Activated CD4-positive, alpha-beta T cell treated with anti-CD3 and anti-CD28 coated beads for 36 hours (primary cell): ENCODE results near the gene TSPEAR. TPM values are rescaled to one million over a fixed set of nuclear protein-coding genes. Genes with fewer than 3 reads are reported as not detected.

Experiments
- ATAC-seq: fragments of 200-7000 bp; cut with Tn5 transposase; one replicate; pipeline ENCODE4 v1.10.0; 2021; ENCODE audit warnings: mild to moderate bottlenecking, moderate library complexity
- CTCF ChIA-PET: fragments of 350-600 bp; sonication (Branson Sonifier 250); formaldehyde crosslinking; loops from one replicate; lab custom pipeline; 2021; ENCODE audit warnings: antibody characterized with exemption; lab: Charles Lee
- POLR2A ChIA-PET: fragments of 350-600 bp; sonication (Branson Sonifier 250); formaldehyde crosslinking; loops from one replicate; lab custom pipeline; 2021; ENCODE audit warnings: antibody characterized with exemption, inconsistent platforms; lab: Charles Lee
- DNase-seq: peaks from one replicate; pipeline ENCODE4 v3.0.0-alpha.2; 2020
- H3K27ac Mint-ChIP-seq: one replicate; pipeline ENCODE4 v1.8.0; 2021; ENCODE audit warnings: mixed read lengths
- H3K27me3 Mint-ChIP-seq: one replicate; pipeline ENCODE4 v1.8.0; 2021; ENCODE audit warnings: mixed read lengths
- H3K36me3 Mint-ChIP-seq: one replicate; pipeline ENCODE4 v1.8.0; 2021; ENCODE audit warnings: low read depth, mixed read lengths
- H3K4me1 Mint-ChIP-seq: one replicate; pipeline ENCODE4 v1.8.0; 2021; ENCODE audit warnings: mixed read lengths
- H3K4me3 Mint-ChIP-seq: one replicate; pipeline ENCODE4 v1.8.0; 2021; ENCODE audit warnings: mild to moderate bottlenecking, moderate library complexity, mixed read lengths
- H3K9me3 Mint-ChIP-seq: one replicate; pipeline ENCODE4 v1.8.0; 2021; ENCODE audit warnings: low read depth, mixed read lengths
- intact Hi-C, 2 experiments: fragments of 100-400 bp; cut with DNase I in 1 of 2; cut with micrococcal nuclease in 1 of 2; formaldehyde crosslinking; loops; one replicate each; pipeline versions ENCODE4 v1.14.2 to v1.15.1; 2022 to 2024; cut with DNase I, micrococcal nuclease
- total RNA-seq, 2 experiments: library from RNA; stranded (reverse); gene quantifications; one replicate each; pipeline ENCODE4 v1.2.3, GENCODE V29; 2021

TSPEAR gene
- total RNA-seq, 2 experiments from 2014 or later: not detected

DNA sequence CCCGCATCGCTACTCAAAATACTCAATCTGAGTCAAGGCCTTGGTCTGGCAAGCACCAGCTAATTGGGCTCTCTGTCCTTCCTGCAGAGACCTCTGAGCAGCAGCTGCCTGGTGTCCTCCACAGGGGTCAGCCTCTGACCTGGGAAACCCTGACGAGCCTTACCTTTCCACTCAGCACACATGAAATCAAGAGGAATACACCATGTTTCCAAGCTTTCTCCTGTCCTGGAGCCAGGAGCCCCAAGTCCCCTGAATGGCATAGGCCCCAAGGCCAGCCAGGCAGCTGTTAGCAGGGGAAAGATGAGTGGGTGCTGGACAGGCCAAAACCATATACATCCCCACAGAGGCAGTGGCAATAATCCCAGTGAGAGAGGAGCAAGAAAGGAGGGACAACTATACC lies 27.2 kb upstream of the TSPEAR start:
- Mint-ChIP-seq H3K36me3 (no peaks in the 10 kb centered on the region), H3K4me1 (no peaks in the 10 kb centered on the region), H3K27me3 (no peaks in the 10 kb centered on the region), H3K4me3 (no peak overlapping the region), H3K9me3 (no peaks in the 10 kb centered on the region), H3K27ac (no peak overlapping the region)
- no peak for DNase-seq
- ChIA-PET CTCF (no interaction called here), POLR2A (no interaction called here)
- no peak for ATAC-seq
- intact Hi-C loops: no loop called here

DNA sequence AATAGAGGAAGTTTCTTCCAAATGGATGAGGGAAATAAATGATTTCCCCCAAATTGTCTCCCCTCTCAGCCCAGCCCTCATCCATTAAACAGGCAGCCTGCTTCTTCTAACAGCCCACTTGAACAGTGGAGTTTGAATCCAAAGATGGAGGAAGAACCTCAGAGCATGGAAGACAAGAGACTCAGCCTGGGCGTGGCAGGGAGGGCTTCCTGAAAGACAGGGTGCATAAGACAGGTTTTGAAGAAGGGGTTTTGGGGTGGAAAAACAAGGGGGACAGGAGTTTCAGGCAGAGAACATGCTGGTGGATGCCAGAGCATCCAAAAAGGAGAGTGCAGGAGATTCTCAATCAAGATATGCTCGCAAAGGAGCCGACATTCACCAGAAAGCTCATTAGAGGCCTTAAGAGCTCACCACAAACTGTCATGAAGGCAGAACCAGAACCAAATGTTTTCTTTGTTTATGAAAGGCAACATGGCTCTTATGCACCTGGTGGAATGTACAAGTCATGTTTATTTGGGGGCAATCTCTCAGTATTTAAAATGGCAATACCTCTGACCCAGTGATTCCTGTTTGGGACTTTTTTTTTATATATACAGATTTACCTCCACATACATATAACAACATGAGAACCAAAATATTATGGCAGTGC lies 26.5 kb upstream of the TSPEAR start:
- CTCF ChIA-PET: no interaction called here

DNA sequence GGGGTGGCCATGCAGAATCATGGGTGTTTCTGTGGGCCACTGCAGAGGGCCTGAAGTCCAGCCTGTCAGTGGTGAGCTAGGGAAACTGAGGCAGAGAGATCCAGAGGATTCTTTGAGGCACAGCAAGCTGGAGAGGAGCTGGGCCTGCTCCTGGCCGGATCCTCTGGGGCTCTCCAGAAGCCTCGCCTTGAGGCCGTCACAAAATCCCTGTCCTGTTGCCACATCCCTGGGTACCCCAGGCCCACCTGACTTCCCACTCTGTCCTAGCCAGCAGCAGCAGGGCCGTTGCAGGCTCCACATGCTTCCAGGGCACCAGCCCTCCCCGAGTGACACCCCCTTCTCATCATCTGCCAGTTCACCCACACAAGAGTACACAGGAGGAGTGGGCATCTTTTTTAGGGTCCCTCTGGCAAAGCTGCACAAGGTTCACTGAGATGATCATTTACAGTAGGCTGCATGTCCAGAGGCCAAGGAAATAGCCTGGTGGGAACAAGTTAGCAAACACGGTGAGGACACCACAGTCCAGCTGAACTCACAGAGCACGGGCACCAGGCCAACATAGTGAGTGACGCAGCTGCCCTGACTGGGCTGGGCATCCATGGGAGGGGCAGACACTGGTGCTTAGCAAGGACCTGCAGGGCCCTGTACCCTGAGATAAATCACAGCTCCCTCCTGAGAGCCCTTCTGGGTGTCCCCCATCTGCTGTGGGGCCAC lies 25.1 kb upstream of the TSPEAR start:
- Mint-ChIP-seq H3K27me3 (no peaks in the 10 kb centered on the region), H3K36me3 (no peaks in the 10 kb centered on the region), H3K4me1 (no peaks in the 10 kb centered on the region), H3K4me3 (no peak overlapping the region), H3K27ac (no peak overlapping the region), H3K9me3 (no peaks in the 10 kb centered on the region)
- POLR2A ChIA-PET: no interaction called here
- ATAC-seq (no peak), DNase-seq (no peak)
- CTCF ChIA-PET: no interaction called here
- intact Hi-C loops: no loop called here

More for the DNA sequence above, 26.5 kb upstream of the TSPEAR start:
- POLR2A ChIA-PET: no interaction called here
- ATAC-seq (no peak), DNase-seq (no peak)
- no peaks in the 10 kb centered on the region for H3K4me1 Mint-ChIP-seq
- no peaks in the 10 kb centered on the region for H3K27me3 Mint-ChIP-seq
- H3K4me3 Mint-ChIP-seq: no peak overlapping the region
- intact Hi-C loops: no loop called here
- H3K27ac Mint-ChIP-seq: no peak overlapping the region
- H3K9me3 Mint-ChIP-seq: no peaks in the 10 kb centered on the region
- H3K36me3 Mint-ChIP-seq: no peaks in the 10 kb centered on the region

DNA sequence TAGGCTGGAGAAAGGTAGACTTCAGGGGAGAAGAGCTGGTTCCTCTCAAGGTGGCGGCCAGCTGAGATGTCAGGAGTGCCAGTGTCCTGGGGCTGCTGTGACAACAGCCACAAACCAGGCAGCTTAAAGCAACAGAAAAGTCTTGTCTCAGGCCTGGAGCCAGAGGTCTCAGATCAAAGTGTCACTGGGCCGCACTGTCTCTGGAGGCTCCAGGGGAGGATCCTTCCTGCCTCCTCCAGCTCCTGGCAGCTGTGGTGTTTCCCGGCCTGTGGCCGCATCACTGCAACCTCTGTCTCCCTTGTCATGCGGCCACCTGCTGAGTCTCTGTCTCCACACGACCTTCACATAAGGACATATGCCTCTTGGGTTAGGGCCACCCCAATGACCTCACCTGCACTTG lies 24.4 kb upstream of the TSPEAR start:
- H3K36me3 Mint-ChIP-seq: no peaks in the 10 kb centered on the region
- no peak for DNase-seq
- CTCF ChIA-PET: no interaction called here
- H3K4me1 Mint-ChIP-seq: no peaks in the 10 kb centered on the region
- H3K9me3 Mint-ChIP-seq: no peaks in the 10 kb centered on the region
- ATAC-seq: no peak
- POLR2A ChIA-PET: no interaction called here
- no peak overlapping the region for H3K4me3 Mint-ChIP-seq
- intact Hi-C loops: no loop called here
- no peaks in the 10 kb centered on the region for H3K27me3 Mint-ChIP-seq
- H3K27ac Mint-ChIP-seq: no peak overlapping the region

- no peak for DNase-seq
- no peaks in the 10 kb centered on the region for H3K27me3 Mint-ChIP-seq
- ChIA-PET CTCF (no interaction called here), POLR2A (no interaction called here)
- H3K4me1 Mint-ChIP-seq: no peaks in the 10 kb centered on the region
- ATAC-seq: no peak
- no peaks in the 10 kb centered on the region for H3K36me3 Mint-ChIP-seq
- intact Hi-C loops: no loop called here
- H3K4me3 Mint-ChIP-seq: no peak overlapping the region
- no peak overlapping the region for H3K27ac Mint-ChIP-seq
- no peaks in the 10 kb centered on the region for H3K9me3 Mint-ChIP-seq
These were observed 23.5 kb upstream of the TSPEAR start for GRCh38 chr21:44734841-44735240.

GRCh38 chr21:44734026-44734745 lies 22.8 kb upstream of the TSPEAR start:
- no peak overlapping the region for H3K4me3 Mint-ChIP-seq
- no peaks in the 10 kb centered on the region for H3K9me3 Mint-ChIP-seq
- no peak overlapping the region for H3K27ac Mint-ChIP-seq
- H3K27me3 Mint-ChIP-seq: no peaks in the 10 kb centered on the region
- no peak for ATAC-seq
- intact Hi-C loops: no loop called here
- no peak for DNase-seq
- H3K4me1 Mint-ChIP-seq: no peaks in the 10 kb centered on the region
- ChIA-PET CTCF (no interaction called here), POLR2A (no interaction called here)
- no peaks in the 10 kb centered on the region for H3K36me3 Mint-ChIP-seq

DNA sequence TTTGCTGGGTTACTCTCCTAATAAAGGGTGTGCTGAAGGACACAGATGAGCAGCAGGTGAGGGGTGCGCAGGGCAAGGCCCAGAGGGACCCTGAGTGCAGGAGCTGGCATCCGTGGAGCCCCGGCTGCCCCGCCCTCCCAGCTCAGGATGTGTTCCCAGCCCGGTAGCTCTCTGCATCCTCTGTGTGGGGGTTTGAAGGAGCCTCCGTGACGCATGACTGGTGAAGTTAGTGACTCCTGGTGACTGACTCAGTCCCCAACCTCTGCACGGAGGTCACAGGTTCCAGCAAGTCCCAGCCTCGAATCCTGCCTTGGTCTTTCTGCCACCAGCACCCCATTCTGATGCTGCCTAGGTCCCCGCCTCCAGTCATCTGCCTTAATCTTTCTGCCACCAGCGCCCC lies 21.6 kb upstream of the TSPEAR start:
- DNase-seq (no peak), ATAC-seq (no peak)
- Mint-ChIP-seq H3K4me1 (no peaks in the 10 kb centered on the region), H3K9me3 (no peaks in the 10 kb centered on the region), H3K27ac (no peak overlapping the region), H3K4me3 (no peak overlapping the region), H3K27me3 (no peaks in the 10 kb centered on the region), H3K36me3 (no peaks in the 10 kb centered on the region)
- ChIA-PET POLR2A (no interaction called here), CTCF (no interaction called here)
- intact Hi-C loops: no loop called here

DNA sequence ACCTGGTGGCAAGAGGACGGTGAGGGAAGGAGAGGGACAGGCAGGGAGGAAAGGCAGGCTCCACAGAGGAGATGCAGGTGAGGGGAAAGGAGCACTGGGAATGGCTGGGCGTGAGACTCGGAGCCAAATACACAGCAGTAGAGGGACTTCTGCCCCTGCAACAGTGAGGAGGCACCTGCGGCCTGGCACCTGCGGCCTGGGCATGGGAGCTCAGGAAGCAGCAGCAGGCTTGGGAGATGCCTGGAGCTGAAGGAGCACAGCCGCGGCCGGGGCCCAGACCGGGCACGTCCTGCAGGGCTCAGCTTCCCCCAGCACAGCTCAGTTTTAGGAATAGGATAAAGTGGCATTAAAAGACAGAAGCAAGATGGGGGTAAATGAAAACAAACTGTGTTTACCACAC lies 20.9 kb upstream of the TSPEAR start:
- ChIA-PET CTCF (no interaction called here), POLR2A (no interaction called here)
- intact Hi-C loops: no loop called here
- Mint-ChIP-seq H3K27ac (no peak overlapping the region), H3K36me3 (no peaks in the 10 kb centered on the region), H3K4me1 (no peaks in the 10 kb centered on the region), H3K9me3 (no peaks in the 10 kb centered on the region), H3K27me3 (no peaks in the 10 kb centered on the region), H3K4me3 (no peak overlapping the region)
- no peak for DNase-seq
- ATAC-seq: no peak

DNA sequence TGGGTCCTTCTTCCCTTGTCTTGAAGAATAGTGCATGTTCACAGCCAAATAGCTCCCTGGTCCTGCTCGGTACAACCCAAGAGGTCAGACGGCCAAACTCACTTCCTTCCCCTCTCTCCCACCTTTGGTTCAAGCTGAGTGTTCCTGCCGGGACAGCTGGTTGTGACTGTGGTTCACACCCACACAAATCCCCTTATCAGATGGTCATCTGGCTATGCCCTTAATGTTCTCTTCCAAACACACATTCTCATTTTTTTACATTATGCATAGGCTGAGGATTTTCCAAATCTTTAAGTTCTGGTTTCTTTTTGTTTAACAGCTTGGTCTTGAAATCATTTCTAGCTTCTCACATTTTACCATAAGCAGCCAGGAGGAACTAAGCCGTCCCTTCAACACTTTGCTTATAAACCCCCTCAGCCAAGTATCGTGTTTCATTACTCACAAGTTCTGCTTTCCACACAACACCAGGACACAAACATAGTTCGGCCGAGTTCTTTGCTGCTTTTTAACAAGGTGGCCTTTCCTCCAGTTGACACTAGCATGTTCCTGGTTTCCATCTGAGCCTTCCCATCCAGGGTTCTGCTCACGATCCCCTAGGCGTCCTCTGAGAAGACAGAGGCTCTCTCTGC lies 19.7 kb upstream of the TSPEAR start:
- Mint-ChIP-seq H3K9me3 (no peaks in the 10 kb centered on the region), H3K4me3 (no peak overlapping the region), H3K27ac (no peak overlapping the region), H3K4me1 (no peaks in the 10 kb centered on the region), H3K36me3 (no peaks in the 10 kb centered on the region), H3K27me3 (peaks cover 5% of the 10 kb centered on the region)
- intact Hi-C loops: no loop called here
- ChIA-PET CTCF (interaction anchor here (0.7 to 1.0 kb wide), 2 partner anchors 221 to 793 kb away, joined by 3 to 4 read pairs; no protein-coding TSS in a partner anchor), POLR2A (no interaction called here)
- DNase-seq: no peak
- ATAC-seq: no peak

- intact Hi-C loops: no loop called here
- Mint-ChIP-seq H3K4me1 (no peaks in the 10 kb centered on the region), H3K36me3 (no peaks in the 10 kb centered on the region), H3K27ac (no peak overlapping the region), H3K4me3 (no peak overlapping the region), H3K27me3 (peaks cover 10% of the 10 kb centered on the region), H3K9me3 (no peaks in the 10 kb centered on the region)
- CTCF ChIA-PET: no interaction called here
- DNase-seq: no peak
- no peak for ATAC-seq
- POLR2A ChIA-PET: no interaction called here
These were observed 18.6 kb upstream of the TSPEAR start for GRCh38 chr21:44730028-44730395.

- intact Hi-C loops: no loop called here
- H3K9me3 Mint-ChIP-seq: no peaks in the 10 kb centered on the region
- CTCF ChIA-PET: no interaction called here
- no peaks in the 10 kb centered on the region for H3K36me3 Mint-ChIP-seq
- POLR2A ChIA-PET: no interaction called here
- ATAC-seq: no peak
- no peak for DNase-seq
- H3K27ac Mint-ChIP-seq: no peak overlapping the region
- no peak overlapping the region for H3K4me3 Mint-ChIP-seq
- peaks cover 13% of the 10 kb centered on the region for H3K27me3 Mint-ChIP-seq
- no peaks in the 10 kb centered on the region for H3K4me1 Mint-ChIP-seq
These were observed 18.1 kb upstream of the TSPEAR start for GRCh38 chr21:44729336-44730027.
